Muscle layer of colon (tissue), 2 donors: ENCODE data around the gene CARMIL3.
A peak's percentile ranks its signal among the peaks of the same experiment; 100 is the strongest.

Experiments used
- H3K27ac ChIP-seq: one replicate; pipeline ENCODE4 v1.7.0; 2013; ENCODE audit warnings: low read depth, mild to moderate bottlenecking, low read length, moderate library complexity
- H3K27me3 ChIP-seq, 2 donors: one replicate each; pipeline ENCODE4 v1.7.0; 2013; ENCODE audit warnings: low read length in 2 of 2, mild to moderate bottlenecking in 2 of 2; ENCODE audit not compliant: insufficient read depth in 2 of 2, control insufficient read depth in 1 of 2
- H3K36me3 ChIP-seq: one replicate; pipeline ENCODE4 v1.7.0; 2013; ENCODE audit warnings: mild to moderate bottlenecking, low read length; ENCODE audit not compliant: insufficient read depth
- H3K4me1 ChIP-seq: one replicate; pipeline ENCODE4 v1.7.0; 2013; ENCODE audit warnings: mild to moderate bottlenecking, low read length; ENCODE audit not compliant: insufficient read depth
- H3K4me3 ChIP-seq, 2 donors: one replicate each; pipeline ENCODE4 v1.7.0; 2013; ENCODE audit warnings: low read length in 2 of 2, low read depth in 1 of 2, mild to moderate bottlenecking in 1 of 2, moderate library complexity in 1 of 2
- H3K9ac ChIP-seq: one replicate; pipeline ENCODE4 v1.7.0; 2013; ENCODE audit warnings: low read length
- H3K9me3 ChIP-seq: one replicate; pipeline ENCODE4 v1.7.0; 2013; ENCODE audit warnings: mild to moderate bottlenecking, low read length
- donor health status: abdominal sarcoma.
- donor health status: Adenocarcinoma of cecum.

Gene CARMIL3

DNA sequence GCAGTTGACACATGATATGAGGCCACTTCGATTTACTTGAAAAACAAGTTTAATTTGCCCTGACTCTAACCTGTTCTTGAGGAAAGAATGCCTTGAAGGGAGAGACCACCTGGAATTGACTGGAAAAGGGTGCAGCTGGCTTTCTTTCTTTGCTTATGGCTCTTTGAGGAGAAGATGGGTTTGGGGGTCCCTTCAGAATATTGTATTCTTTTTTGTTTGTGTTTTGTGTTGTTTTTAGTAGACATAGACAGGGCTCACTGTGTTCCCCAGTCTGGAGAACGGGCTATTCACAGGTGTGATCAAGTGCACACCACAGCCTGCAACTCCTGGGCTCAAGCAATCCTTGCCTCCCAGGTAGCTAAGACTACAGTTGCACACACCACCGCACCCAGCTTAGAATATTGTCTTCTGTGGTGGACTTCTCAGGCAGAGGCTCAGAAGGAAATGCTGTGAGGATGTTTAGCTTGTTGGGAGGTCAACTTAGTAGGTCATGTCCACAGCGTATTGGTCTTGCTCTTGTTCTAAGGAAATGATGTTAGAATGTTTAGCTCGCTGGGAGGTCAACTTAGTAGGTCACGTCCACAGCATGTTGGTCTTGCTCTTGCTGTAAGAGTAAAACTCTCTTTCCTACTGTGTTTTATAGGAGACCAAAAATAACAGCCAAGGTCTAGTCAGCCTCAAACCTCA is 64.5 kb downstream of the CARMIL3 start:
- H3K4me1 ChIP-seq: peaks cover 19% of the 10 kb centered on the region
- no peaks in the 10 kb centered on the region for H3K9me3 ChIP-seq
- no peaks in the 10 kb centered on the region for H3K27me3 ChIP-seq
- peak overlapping the region in 1 of 2 donors; percentile 84 for H3K4me3 ChIP-seq
- peak overlapping the region; percentile 59 for H3K9ac ChIP-seq
- H3K27ac ChIP-seq: no peak overlapping the region
- peaks cover 35% of the 10 kb centered on the region for H3K36me3 ChIP-seq

DNA sequence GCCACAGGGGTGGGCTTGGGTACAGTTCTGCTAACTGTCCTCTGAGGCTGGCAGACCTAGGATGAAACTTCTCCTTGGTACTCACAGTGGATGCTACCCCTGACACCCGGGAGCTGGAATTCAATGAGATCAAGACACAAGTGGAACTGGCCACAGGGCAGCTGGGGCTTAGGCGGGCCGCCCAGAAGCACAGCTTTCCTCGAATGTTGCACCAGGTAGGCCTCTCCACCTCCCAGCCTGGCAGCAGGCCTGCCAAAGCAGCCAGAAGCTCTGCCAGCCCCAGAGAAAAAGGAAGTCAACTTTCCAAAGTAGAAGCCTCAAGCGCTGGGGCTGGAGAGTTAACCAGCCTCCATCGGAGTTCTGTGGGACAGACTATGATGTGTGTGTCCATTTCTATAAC is 65.4 kb downstream of the CARMIL3 start:
- H3K27me3 ChIP-seq: no peaks in the 10 kb centered on the region
- H3K9ac ChIP-seq: no peak overlapping the region
- H3K4me3 ChIP-seq: no peak overlapping the region
- no peaks in the 10 kb centered on the region for H3K9me3 ChIP-seq
- peaks cover 41% of the 10 kb centered on the region for H3K36me3 ChIP-seq
- H3K27ac ChIP-seq: no peak overlapping the region
- H3K4me1 ChIP-seq: peaks cover 19% of the 10 kb centered on the region
